NT2/D1 (cell line): ENCODE data around the gene MBNL2.

Experiments used
- DNase-seq: peaks from one replicate; pipeline ENCODE4 v3.0.0-alpha.2; 2011; ENCODE audit warnings: low read depth, low spot score
- H3K27me3 ChIP-seq: 2 replicates; pipeline ENCODE4 v1.6.0; 2011; ENCODE audit warnings: mild to moderate bottlenecking; ENCODE audit not compliant: insufficient read length, insufficient read depth
- H3K36me3 ChIP-seq: 2 replicates; pipeline ENCODE4 v1.6.1; 2011; ENCODE audit warnings: mild to moderate bottlenecking, low read length, mixed read lengths; ENCODE audit not compliant: insufficient read depth, insufficient read length
- H3K4me1 ChIP-seq: 2 replicates; pipeline ENCODE4 v1.5.1; 2011; ENCODE audit not compliant: insufficient read depth, insufficient read length
- H3K4me3 ChIP-seq: 2 replicates; pipeline ENCODE4 v1.5.1; 2011; ENCODE audit warnings: low read depth; ENCODE audit not compliant: insufficient read length
- H3K9ac ChIP-seq: 2 replicates; pipeline ENCODE4 v1.6.0; 2011; ENCODE audit warnings: low read depth; ENCODE audit not compliant: insufficient read length
- H3K9me3 ChIP-seq: 2 replicates; pipeline ENCODE4 v1.5.1; 2011; ENCODE audit warnings: mild to moderate bottlenecking, low read length; ENCODE audit not compliant: insufficient read depth
- SUZ12 ChIP-seq: IDR thresholded peaks from 2 replicates; pipeline ENCODE4 v1.6.1; 2011; ENCODE audit not compliant: insufficient read length, insufficient read depth; ENCODE audit errors: extremely low read depth
- YY1 ChIP-seq: IDR thresholded peaks from 2 replicates; pipeline ENCODE4 v1.6.1; 2011; ENCODE audit not compliant: insufficient read length, insufficient read depth
- ZNF274 ChIP-seq: IDR thresholded peaks from 2 replicates; pipeline ENCODE4 v1.6.1; 2011; ENCODE audit warnings: mild to moderate bottlenecking, low read depth, low read length

MBNL2 gene

GRCh38 chr13:97313551-97314260 is 91.6 kb downstream of the MBNL2 start:
- TF ChIP-seq ZNF274 (no peak), YY1 (no peak), SUZ12 (no peak)
- Histone ChIP-seq H3K9me3 (no peaks in the 10 kb centered on the region), H3K9ac (no peak overlapping the region), H3K4me1 (no peaks in the 10 kb centered on the region), H3K36me3 (no peaks in the 10 kb centered on the region), H3K4me3 (no peak overlapping the region), H3K27me3 (no peaks in the 10 kb centered on the region)
- DNase-seq = no peak

GRCh38 chr13:97316390-97316789 is 94.3 kb downstream of the MBNL2 start:
- Histone ChIP-seq H3K4me1 (no peaks in the 10 kb centered on the region), H3K4me3 (no peak overlapping the region), H3K27me3 (no peaks in the 10 kb centered on the region), H3K9me3 (no peaks in the 10 kb centered on the region), H3K9ac (no peak overlapping the region), H3K36me3 (no peaks in the 10 kb centered on the region)
- TF ChIP-seq SUZ12 (no peak), YY1 (no peak), ZNF274 (no peak)
- DNase-seq = no peak

GRCh38 chr13:97317933-97318332 is 95.8 kb downstream of the MBNL2 start:
- TF ChIP-seq YY1 (no peak), SUZ12 (no peak), ZNF274 (no peak)
- no peaks in the 10 kb centered on the region for H3K4me1 ChIP-seq
- no peaks in the 10 kb centered on the region for H3K27me3 ChIP-seq
- no peak for DNase-seq
- H3K36me3 ChIP-seq = no peaks in the 10 kb centered on the region
- H3K9ac ChIP-seq = no peak overlapping the region
- H3K4me3 ChIP-seq = no peak overlapping the region
- H3K9me3 ChIP-seq = no peaks in the 10 kb centered on the region

- H3K4me1 ChIP-seq = no peaks in the 10 kb centered on the region
- no peak overlapping the region for H3K4me3 ChIP-seq
- no peak for TF ChIP-seq YY1
- TF ChIP-seq ZNF274 = no peak
- no peak for TF ChIP-seq SUZ12
- no peaks in the 10 kb centered on the region for H3K36me3 ChIP-seq
- no peak overlapping the region for H3K9ac ChIP-seq
- H3K27me3 ChIP-seq = no peaks in the 10 kb centered on the region
- no peak for DNase-seq
- no peaks in the 10 kb centered on the region for H3K9me3 ChIP-seq
These were observed 96.4 kb downstream of the MBNL2 start for GRCh38 chr13:97318532-97318931.

- H3K36me3 ChIP-seq = no peaks in the 10 kb centered on the region
- no peak for TF ChIP-seq YY1
- H3K4me1 ChIP-seq = no peaks in the 10 kb centered on the region
- no peak for DNase-seq
- H3K9me3 ChIP-seq = no peaks in the 10 kb centered on the region
- no peak overlapping the region for H3K9ac ChIP-seq
- H3K4me3 ChIP-seq = no peak overlapping the region
- no peaks in the 10 kb centered on the region for H3K27me3 ChIP-seq
These were observed 97.1 kb downstream of the MBNL2 start for GRCh38 chr13:97319113-97319720.

GRCh38 chr13:97321101-97321500 is 99.0 kb downstream of the MBNL2 start:
- Histone ChIP-seq H3K9me3 (no peaks in the 10 kb centered on the region), H3K4me1 (no peaks in the 10 kb centered on the region), H3K27me3 (no peaks in the 10 kb centered on the region), H3K4me3 (no peak overlapping the region), H3K9ac (no peak overlapping the region), H3K36me3 (no peaks in the 10 kb centered on the region)
- no peak for TF ChIP-seq SUZ12
- no peak for TF ChIP-seq YY1
- no peak for DNase-seq

GRCh38 chr13:97321616-97322321 is 99.6 kb downstream of the MBNL2 start:
- DNase-seq = no peak
- no peak for TF ChIP-seq SUZ12
- TF ChIP-seq YY1 = no peak
- TF ChIP-seq ZNF274 = no peak
- Histone ChIP-seq H3K36me3 (no peaks in the 10 kb centered on the region), H3K9ac (no peak overlapping the region), H3K9me3 (no peaks in the 10 kb centered on the region), H3K4me1 (no peaks in the 10 kb centered on the region), H3K27me3 (no peaks in the 10 kb centered on the region), H3K4me3 (no peak overlapping the region)
